GM12872 (cell line): Measurements from ENCODE around the gene USHBP1.
A peak's percentile ranks its signal among the peaks of the same experiment; 100 is the strongest.

ENCODE experiments used
- CTCF ChIP-seq: IDR thresholded peaks from 3 replicates; pipeline ENCODE4 v1.5.1; 2011; ENCODE audit warnings: low read depth, mild to moderate bottlenecking, low read length, moderate library complexity; ENCODE audit not compliant: insufficient read depth

Gene USHBP1

DNA sequence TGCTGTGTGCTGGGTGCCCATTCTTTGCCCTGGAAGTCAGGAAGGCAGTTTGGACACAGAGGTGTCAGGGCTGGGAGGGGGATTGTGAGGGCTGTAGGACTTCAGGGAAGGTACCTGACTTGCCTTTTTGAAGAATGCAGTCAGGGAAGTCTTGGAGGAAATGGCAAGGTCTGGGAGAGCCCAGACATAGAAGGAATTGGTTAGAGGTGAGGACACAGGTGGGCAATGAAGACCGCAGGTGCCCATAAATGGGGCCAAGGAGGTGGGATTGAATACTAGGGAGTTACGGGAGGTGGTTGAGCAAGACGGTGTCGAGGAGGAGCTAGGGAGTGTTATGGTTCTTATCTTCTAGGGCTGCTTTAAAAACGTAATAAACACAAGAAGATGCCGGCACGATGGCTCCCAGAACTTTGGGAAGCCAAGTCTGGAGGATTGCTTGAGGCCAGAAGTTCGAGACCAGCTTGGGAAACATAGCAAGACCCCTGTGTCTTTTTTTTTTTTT lies 43.4 kb upstream of the USHBP1 start:
- no peak for TF ChIP-seq CTCF

DNA sequence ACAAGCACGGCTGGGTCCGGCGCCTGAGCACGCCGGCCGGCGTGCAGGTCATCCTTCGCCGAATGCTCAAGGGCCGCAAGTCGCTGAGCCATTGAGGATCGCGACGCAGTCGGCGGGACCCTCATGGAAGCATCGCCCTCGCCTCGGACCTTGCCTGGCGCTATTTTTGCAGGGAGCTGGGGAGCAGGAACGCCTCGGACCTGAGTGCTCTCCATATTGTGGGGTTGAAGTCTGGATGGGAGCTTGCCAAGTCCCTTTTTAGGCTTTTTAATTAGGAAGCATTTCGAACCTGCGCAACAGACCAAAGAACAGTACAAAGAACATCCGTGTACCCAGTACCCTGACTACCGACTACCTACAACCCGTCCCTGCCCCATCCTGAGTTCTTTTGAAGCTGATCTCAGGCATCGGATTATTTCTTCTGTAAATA lies 41.8 kb upstream of the USHBP1 start:
- TF ChIP-seq CTCF = no peak

GRCh38 chr19:17305517-17306284 lies 41.2 kb upstream of the USHBP1 start, which contains the start of gene MRPL34:
MRPL34 (plus strand) TSS chr19:17305872; CDS start chr19:17305893, 21 bp downstream.
- peak; percentile 87 for TF ChIP-seq CTCF

GRCh38 chr19:17305216-17305516 lies 40.6 kb upstream of the USHBP1 start:
- no peak for TF ChIP-seq CTCF

- TF ChIP-seq CTCF = no peak
These were observed 40.1 kb upstream of the USHBP1 start for GRCh38 chr19:17304386-17305215.

- TF ChIP-seq CTCF = no peak
These were observed 39.4 kb upstream of the USHBP1 start for GRCh38 chr19:17303940-17304267.

- peak; percentile 52 for TF ChIP-seq CTCF
These were observed 38.8 kb upstream of the USHBP1 start, which contains the start of gene ABHD8 for GRCh38 chr19:17303167-17303939. ABHD8 (minus strand) TSS chr19:17303425; CDS start chr19:17301616, 1,809 bp downstream.
